Measurements from ENCODE around the gene GRID2.

GRCh38 chr4:93670434-93670833 is 1366.7 kb downstream of the GRID2 start:
- no peak for TF ChIP-seq CTCF (IDR thresholded peaks at IDR 0.05)
- TF ChIP-seq POLR2AphosphoS5 (IDR thresholded peaks at IDR 0.05): no peak
- no peak for TF ChIP-seq POLR2A (IDR thresholded peaks at IDR 0.05)

Data from transverse colon (tissue), 4 donors.